ENCODE results near the gene SMARCD3. TPM values are rescaled to one million over a fixed set of nuclear protein-coding genes. Genes with fewer than 3 reads are reported as not detected.

The SMARCD3 gene
- total RNA-seq, 2 experiments from 2014 or later, result 1.5 to 1.9 TPM

- Histone ChIP-seq H3K27ac (ENCODE audit: low read depth, low read length, poor library complexity, severe bottlenecking) (no peak overlapping the region), H3K9me3 (ENCODE audit: low read length) (no peaks in the 10 kb centered on the region), H3K4me3 (ENCODE audit: low read depth, low read length, poor library complexity, severe bottlenecking) (no peak overlapping the region), H3K4me2 (ENCODE audit: low read length) (no peak overlapping the region), H4K20me1 (ENCODE audit: insufficient read depth, low read length) (no peaks in the 10 kb centered on the region), H3K4me1 (ENCODE audit: insufficient read depth, low read length, poor library complexity, severe bottlenecking) (no peaks in the 10 kb centered on the region), H3K36me3 (ENCODE audit: insufficient read depth, low read length) (no peaks in the 10 kb centered on the region), H3K79me2 (ENCODE audit: insufficient read depth, low read depth, low read length) (no peaks in the 10 kb centered on the region), H2AFZ (ENCODE audit: low read length) (no peak overlapping the region), H3K9me2 (ENCODE audit: insufficient read depth, low read length) (no peaks in the 10 kb centered on the region)
- POLR2A ChIA-PET, result no interaction called here
- CTCF ChIA-PET (ENCODE audit: unreplicated experiment), result no interaction called here
- BruUV-seq (replicated peaks), result no TSS peak
- no peak for TF ChIP-seq CTCF (conservative IDR thresholded peaks at IDR 0.05; ENCODE audit: low read length)
- no peak for TF ChIP-seq EZH2phosphoT487 (IDR thresholded peaks at IDR 0.05; ENCODE audit: borderline replicate concordance, low read depth, low read length)
- DNase-seq (ENCODE audit: low spot score), result no peak
- intact Hi-C loops (cut with micrococcal nuclease; ENCODE audit: unreplicated experiment), result no loop called here
Observed at GRCh38 chr7:151202836-151203235, 45.7 kb downstream of the SMARCD3 start.

GRCh38 chr7:151201751-151202150 lies 46.7 kb downstream of the SMARCD3 start:
- Histone ChIP-seq H3K27ac (ENCODE audit: low read depth, low read length, poor library complexity, severe bottlenecking) (no peak overlapping the region), H3K36me3 (ENCODE audit: insufficient read depth, low read length) (no peaks in the 10 kb centered on the region), H4K20me1 (ENCODE audit: insufficient read depth, low read length) (no peaks in the 10 kb centered on the region), H3K4me3 (ENCODE audit: low read depth, low read length, poor library complexity, severe bottlenecking) (no peak overlapping the region), H2AFZ (ENCODE audit: low read length) (no peak overlapping the region), H3K79me2 (ENCODE audit: insufficient read depth, low read depth, low read length) (no peaks in the 10 kb centered on the region), H3K9me3 (ENCODE audit: low read length) (no peaks in the 10 kb centered on the region), H3K9me2 (ENCODE audit: insufficient read depth, low read length) (no peaks in the 10 kb centered on the region), H3K4me1 (ENCODE audit: insufficient read depth, low read length, poor library complexity, severe bottlenecking) (no peaks in the 10 kb centered on the region), H3K4me2 (ENCODE audit: low read length) (no peak overlapping the region)
- no TSS peak for BruUV-seq (replicated peaks)
- no peak for TF ChIP-seq CTCF (conservative IDR thresholded peaks at IDR 0.05; ENCODE audit: low read length)
- no peak for TF ChIP-seq EZH2phosphoT487 (IDR thresholded peaks at IDR 0.05; ENCODE audit: borderline replicate concordance, low read depth, low read length)
- CTCF ChIA-PET (ENCODE audit: unreplicated experiment), result no interaction called here
- intact Hi-C loops (cut with micrococcal nuclease; ENCODE audit: unreplicated experiment), result no loop called here
- no peak for DNase-seq (ENCODE audit: low spot score)
- POLR2A ChIA-PET, result no interaction called here

- CTCF ChIA-PET (ENCODE audit: unreplicated experiment), result no interaction called here
- H3K9me3 ChIP-seq (ENCODE audit: low read length), result no peaks in the 10 kb centered on the region
- H3K9me2 ChIP-seq (ENCODE audit: insufficient read depth, low read length), result no peaks in the 10 kb centered on the region
- H3K27ac ChIP-seq (ENCODE audit: low read depth, low read length, poor library complexity, severe bottlenecking), result no peak overlapping the region
- no peak overlapping the region for H3K4me2 ChIP-seq (ENCODE audit: low read length)
- no peaks in the 10 kb centered on the region for H3K36me3 ChIP-seq (ENCODE audit: insufficient read depth, low read length)
- no peaks in the 10 kb centered on the region for H4K20me1 ChIP-seq (ENCODE audit: insufficient read depth, low read length)
- H3K4me1 ChIP-seq (ENCODE audit: insufficient read depth, low read length, poor library complexity, severe bottlenecking), result no peaks in the 10 kb centered on the region
- DNase-seq (ENCODE audit: low spot score), result no peak
- no peaks in the 10 kb centered on the region for H3K79me2 ChIP-seq (ENCODE audit: insufficient read depth, low read depth, low read length)
- no peak overlapping the region for H2AFZ ChIP-seq (ENCODE audit: low read length)
- H3K4me3 ChIP-seq (ENCODE audit: low read depth, low read length, poor library complexity, severe bottlenecking), result no peak overlapping the region
- POLR2A ChIA-PET, result no interaction called here
- BruUV-seq (replicated peaks), result no TSS peak
- intact Hi-C loops (cut with micrococcal nuclease; ENCODE audit: unreplicated experiment), result no loop called here
- TF ChIP-seq EZH2phosphoT487 (IDR thresholded peaks at IDR 0.05; ENCODE audit: borderline replicate concordance, low read depth, low read length) (no peak), CTCF (conservative IDR thresholded peaks at IDR 0.05; ENCODE audit: low read length) (no peak)
Observed at GRCh38 chr7:151201344-151201743, 47.1 kb downstream of the SMARCD3 start.
